ENCODE results near the gene NEDD8.
"Not testable (repeated sequence)": the region's sequence is repeated elsewhere in the genome, so short reads cannot be mapped to it uniquely, and the experiment has no call there.

DNA sequence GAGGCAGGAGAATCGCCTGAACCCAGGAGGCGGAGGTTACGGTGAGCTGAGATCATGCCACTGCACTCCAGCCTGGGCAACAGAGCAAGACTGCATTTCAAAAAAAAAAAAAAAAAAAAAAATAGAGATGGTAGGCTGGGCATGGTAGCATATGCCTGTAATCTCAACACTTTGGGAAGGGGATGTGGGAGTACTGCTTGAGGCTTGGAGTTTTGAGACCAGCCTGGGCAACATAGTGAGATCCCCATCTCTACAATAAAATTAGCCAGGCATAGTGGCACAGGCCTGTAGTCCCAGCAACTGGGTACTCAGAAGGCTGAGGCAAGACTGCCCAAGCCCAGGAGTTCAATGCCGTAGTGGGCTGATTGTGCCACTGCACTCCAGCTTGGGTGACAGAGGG is 9.2 kb downstream of the NEDD8 start:
- TF ChIP-seq, protein P1, sequence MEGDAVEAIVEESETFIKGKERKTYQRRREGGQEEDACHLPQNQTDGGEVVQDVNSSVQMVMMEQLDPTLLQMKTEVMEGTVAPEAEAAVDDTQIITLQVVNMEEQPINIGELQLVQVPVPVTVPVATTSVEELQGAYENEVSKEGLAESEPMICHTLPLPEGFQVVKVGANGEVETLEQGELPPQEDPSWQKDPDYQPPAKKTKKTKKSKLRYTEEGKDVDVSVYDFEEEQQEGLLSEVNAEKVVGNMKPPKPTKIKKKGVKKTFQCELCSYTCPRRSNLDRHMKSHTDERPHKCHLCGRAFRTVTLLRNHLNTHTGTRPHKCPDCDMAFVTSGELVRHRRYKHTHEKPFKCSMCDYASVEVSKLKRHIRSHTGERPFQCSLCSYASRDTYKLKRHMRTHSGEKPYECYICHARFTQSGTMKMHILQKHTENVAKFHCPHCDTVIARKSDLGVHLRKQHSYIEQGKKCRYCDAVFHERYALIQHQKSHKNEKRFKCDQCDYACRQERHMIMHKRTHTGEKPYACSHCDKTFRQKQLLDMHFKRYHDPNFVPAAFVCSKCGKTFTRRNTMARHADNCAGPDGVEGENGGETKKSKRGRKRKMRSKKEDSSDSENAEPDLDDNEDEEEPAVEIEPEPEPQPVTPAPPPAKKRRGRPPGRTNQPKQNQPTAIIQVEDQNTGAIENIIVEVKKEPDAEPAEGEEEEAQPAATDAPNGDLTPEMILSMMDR (IDR thresholded peaks at IDR 0.05; ENCODE audit: insufficient read depth, low read length, poor library complexity, severe bottlenecking) = not testable (repeated sequence)
- TF ChIP-seq EZH2phosphoT487 (conservative IDR thresholded peaks at IDR 0.05; ENCODE audit: low read length) = not testable (repeated sequence)

All from SU-DHL-6 (cell line).